Measurements from ENCODE around the gene GRIP2.

The GRIP2 gene

DNA sequence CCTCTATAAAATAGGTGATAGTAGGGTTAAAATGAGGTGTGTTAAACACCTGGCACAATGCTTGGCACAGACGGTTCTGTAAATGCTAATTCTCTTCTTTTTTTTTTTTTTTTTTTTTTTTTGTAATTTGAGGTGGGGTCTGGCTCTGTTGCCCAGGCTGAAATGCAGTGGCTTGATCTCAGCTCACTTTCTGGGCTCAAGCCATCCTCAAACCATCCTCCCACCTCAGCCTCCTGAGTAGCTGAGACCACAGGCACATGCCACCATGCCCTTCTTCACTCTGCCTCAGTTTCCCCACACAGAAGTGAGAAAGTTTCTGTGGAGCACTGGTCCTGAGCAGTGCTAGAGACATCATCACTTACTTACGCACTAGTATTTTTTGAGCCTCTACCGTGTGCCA is 80.4 kb downstream of the GRIP2 start:
- H3K4me3 ChIP-seq (ENCODE audit: low read length) = no peak overlapping the region
- no peak for TF ChIP-seq CTCF (IDR thresholded peaks at IDR 0.05; ENCODE audit: insufficient read depth, low read depth, low read length, missing control alignments)
- no peak for DNase-seq (ENCODE audit: low read depth)

GRCh38 chr3:14459384-14459783 is 80.8 kb downstream of the GRIP2 start:
- TF ChIP-seq CTCF (IDR thresholded peaks at IDR 0.05; ENCODE audit: insufficient read depth, low read depth, low read length, missing control alignments) = no peak
- DNase-seq (ENCODE audit: low read depth) = no peak
- H3K4me3 ChIP-seq (ENCODE audit: low read length) = no peak overlapping the region

DNA sequence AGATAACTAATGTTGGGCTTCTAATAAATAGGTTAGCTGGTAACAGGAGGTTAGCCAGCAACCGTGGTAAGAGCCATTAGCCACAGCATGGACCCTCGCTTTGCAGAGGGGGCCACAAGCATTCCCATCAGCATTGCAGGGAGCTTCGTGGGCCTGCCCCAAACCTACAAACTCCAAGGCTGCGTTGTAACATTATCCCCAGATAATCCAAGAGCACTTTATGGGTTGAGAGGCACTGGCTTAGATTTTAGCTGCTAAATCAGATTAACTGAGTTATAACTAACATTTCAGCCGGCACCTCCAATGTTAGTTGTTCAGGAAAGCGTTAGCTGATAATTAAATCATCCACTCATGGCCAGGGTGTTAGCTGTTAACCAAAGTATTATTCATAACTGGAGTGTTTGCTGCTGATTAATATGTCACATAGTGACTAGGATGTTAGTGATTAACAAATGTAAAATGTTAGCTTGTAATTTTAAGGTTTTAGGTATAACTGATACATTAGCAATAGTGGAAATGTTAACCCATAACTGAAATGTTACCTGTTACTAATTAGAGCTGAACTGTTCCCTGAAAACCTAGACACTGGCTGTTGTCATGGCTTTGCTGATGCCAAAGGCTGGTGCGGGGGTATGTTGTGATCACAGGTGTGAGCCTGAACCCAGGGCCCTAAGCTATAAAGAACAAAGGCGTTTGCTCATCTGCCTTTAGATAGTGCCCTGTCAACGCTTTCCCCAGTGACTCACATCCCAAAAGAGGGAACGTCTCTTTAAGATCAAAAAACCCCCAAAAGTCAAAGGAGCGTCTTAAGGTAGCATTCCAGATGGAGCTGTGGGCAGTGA is 81.5 kb downstream of the GRIP2 start:
- peak; percentile 46 for DNase-seq (ENCODE audit: low read depth)
- TF ChIP-seq CTCF (IDR thresholded peaks at IDR 0.05; ENCODE audit: insufficient read depth, low read depth, low read length, missing control alignments) = no peak
- no peak overlapping the region for H3K4me3 ChIP-seq (ENCODE audit: low read length)

DNA sequence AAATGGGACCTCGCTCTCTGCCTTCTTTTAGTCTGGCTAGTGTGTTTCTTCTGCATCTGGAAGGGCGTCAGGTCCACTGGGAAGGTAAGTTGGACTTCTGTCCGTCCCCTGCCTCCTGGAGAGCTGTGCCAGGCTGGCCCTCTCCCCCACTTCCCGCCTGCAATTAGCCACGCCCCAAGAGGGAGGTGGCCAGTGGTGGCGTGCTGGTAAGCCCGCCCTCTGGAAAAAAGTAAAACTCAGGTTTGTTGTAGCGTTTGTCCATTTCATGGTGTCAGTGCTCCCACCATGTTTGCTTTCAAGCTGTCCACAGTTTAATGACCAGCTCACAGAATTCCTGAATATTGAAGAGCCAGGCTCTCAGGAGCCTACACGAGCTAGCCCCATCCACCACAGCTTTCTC is 82.1 kb downstream of the GRIP2 start:
- DNase-seq (ENCODE audit: low read depth) = no peak
- H3K4me3 ChIP-seq (ENCODE audit: low read length) = no peak overlapping the region
- TF ChIP-seq CTCF (IDR thresholded peaks at IDR 0.05; ENCODE audit: insufficient read depth, low read depth, low read length, missing control alignments) = no peak

DNA sequence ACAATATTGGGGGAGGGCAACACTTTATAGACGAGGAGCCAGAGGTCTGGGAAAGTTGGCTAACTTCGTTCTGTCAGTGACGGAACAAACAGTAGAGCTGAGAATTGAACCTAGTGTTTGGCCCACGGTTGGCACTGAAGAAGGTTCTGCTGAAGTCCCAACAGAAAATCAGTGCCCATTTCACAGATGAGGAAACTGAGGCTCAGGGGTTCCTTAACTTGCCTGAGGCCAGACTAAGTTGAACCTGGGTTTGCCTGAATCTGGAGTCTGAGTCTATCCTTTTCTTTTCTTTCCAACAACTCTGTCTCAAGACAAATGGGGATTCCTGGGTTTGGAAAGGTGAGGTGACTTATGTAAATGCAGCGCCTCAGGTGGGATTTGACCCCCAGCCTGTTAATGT is 82.7 kb downstream of the GRIP2 start:
- no peak for TF ChIP-seq CTCF (IDR thresholded peaks at IDR 0.05; ENCODE audit: insufficient read depth, low read depth, low read length, missing control alignments)
- H3K4me3 ChIP-seq (ENCODE audit: low read length) = no peak overlapping the region
- DNase-seq (ENCODE audit: low read depth) = no peak

DNA sequence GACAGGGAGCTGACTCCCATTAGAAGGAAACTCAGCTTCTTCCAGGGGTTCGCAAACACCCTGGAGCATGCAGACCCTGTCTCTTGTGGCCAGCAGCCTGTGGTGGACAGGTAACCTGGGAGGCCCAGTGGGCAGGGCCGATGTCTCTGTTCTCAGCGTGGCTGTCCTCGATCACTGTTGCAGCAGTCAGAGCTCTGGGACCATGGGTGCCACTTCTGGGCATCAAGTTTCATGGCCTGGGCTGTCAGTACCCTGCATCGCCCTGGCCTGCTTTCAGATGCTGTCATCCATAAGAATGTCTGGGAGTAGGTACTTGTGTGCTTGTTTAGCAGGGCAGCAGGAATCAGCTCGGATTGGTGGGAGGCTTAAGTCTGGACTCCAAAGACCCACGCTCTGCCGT is 83.3 kb downstream of the GRIP2 start:
- H3K4me3 ChIP-seq (ENCODE audit: low read length) = no peak overlapping the region
- no peak for DNase-seq (ENCODE audit: low read depth)
- TF ChIP-seq CTCF (IDR thresholded peaks at IDR 0.05; ENCODE audit: insufficient read depth, low read depth, low read length, missing control alignments) = no peak
